Measurements from ENCODE around the gene LPP.

Gene LPP

GRCh38 chr3:188465311-188465710 lies 311.4 kb downstream of the LPP start:
- DNase-seq = no peak

DNA sequence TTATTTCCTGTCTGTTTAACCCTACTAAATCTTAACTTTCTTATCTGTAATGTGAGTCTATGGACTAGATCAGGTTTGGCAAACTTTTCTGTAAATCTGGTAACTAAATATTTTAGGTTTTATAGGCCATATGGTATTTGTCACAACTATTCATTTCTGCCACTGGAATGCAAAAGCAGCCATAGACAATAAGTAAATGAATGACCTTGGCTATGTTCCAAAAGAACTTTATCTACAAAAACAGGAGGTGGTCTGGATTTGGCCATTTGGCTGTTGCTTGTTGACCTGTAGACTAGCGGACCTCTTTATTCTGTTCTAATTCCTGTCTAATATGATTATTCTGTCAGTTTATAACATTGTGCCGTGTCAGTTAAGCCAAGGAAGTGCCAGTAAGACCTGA lies 314.2 kb downstream of the LPP start:
- DNase-seq = no peak

GRCh38 chr3:188468662-188469061 lies 314.7 kb downstream of the LPP start:
- peak; percentile 12 for DNase-seq

- no peak for DNase-seq
Measured at GRCh38 chr3:188469228-188469885, 315.4 kb downstream of the LPP start.

DNA sequence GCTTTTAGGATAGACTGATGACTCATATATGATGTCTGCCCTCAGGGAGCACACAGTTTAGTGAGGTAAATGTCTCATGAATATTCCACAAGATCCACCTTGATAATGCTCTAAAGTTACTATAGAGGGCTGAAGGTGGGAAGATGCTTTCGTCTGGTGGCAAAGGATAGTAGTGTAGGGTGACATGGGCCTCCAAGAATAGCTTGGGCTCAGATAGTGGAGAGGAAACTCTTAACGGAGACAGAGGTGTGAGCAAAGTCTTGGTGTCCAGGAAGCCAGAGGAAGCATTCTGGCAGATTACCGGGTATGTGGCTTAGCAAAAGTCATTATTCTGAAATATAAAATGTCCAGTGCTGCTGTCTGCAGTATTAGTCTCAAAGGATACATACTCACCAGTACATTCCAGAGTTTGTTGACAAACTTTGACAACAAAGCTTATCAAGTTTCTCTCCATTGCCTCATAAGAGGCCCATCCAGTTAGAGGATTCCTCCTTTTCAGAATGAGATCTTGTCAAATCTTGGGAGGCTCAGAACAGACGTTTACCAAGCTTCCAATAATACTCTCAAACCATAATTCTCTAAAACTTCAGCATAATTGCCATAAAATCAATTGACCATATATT lies 316.7 kb downstream of the LPP start:
- DNase-seq = no peak

- no peak for DNase-seq
Measured at GRCh38 chr3:188471723-188472122, 317.8 kb downstream of the LPP start.

DNA sequence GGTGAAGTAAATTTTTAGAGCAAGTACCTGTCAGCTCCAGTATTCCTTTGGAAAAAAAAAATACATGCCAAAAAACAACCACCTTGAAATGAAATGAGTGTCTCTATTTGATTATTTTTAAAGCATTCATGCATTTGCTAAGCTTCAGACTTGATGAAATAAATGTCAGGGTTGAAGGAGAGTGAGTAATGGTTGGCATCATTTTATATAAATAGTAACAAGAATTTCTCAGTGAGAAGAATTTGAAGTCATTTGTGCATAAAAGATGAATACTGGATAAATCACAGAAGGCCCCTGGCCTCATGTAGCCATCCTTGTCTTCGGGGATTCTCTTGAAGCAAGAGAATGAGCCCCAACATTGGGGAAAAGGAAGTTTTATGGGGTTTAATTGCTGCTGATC lies 318.4 kb downstream of the LPP start:
- DNase-seq = no peak

- no peak for DNase-seq
Measured at GRCh38 chr3:188473045-188473444, 319.1 kb downstream of the LPP start.

DNA sequence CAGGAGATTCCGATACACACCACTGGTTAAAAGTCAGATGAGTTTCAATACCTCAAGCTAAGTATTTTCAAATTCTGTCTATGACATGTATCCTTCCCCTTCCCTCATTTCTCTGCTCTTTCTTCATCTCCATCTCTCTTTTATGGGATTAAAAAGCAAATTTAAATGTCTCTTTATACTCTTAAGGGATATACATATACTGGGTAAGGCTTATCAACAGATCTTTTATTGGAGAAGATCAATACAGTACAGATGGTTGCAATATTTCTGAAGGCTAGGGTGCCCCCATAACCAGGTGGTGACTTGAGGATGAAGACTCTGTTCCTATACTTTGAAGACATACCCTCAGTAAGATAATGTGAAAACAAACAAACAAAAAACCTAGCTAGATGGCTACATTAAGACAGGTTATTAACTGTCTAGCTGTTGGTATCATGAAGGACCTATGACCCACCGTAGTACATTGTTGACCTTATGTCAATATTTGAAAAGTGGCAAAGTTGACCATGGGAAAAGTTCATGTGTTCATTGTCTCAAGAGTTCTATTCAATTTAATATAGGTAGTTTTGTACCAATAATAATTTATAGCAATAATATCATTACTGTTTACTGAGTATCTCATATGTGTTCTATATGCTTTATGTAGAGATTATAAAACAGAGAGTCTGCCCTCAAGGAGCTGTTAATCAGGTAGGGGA lies 319.8 kb downstream of the LPP start:
- DNase-seq = no peak

- no peak for DNase-seq
Measured at GRCh38 chr3:188476935-188477334, 323.0 kb downstream of the LPP start.

GRCh38 chr3:188480011-188480410 lies 326.1 kb downstream of the LPP start:
- DNase-seq = no peak

DNA sequence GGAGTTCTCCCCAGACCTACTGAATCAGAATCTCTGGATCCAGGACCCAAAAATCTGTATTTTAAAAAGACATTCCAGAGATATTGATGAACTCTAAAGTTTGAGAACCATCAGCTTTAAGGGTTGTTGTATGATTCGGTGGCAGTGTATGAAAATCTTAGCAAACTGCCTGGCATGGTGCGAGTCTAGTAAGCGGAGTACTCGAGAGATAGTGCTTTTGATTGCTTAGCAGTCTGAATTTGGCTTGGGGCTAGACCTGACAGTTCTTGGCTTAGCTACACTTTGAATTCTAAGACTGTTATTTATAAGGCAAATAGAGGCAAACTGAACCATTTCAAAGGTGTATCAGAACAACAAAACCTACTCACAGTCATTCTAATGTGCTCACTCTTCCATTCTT lies 329.0 kb downstream of the LPP start:
- DNase-seq = no peak

GRCh38 chr3:188486126-188486525 lies 332.2 kb downstream of the LPP start:
- no peak for DNase-seq

DNA sequence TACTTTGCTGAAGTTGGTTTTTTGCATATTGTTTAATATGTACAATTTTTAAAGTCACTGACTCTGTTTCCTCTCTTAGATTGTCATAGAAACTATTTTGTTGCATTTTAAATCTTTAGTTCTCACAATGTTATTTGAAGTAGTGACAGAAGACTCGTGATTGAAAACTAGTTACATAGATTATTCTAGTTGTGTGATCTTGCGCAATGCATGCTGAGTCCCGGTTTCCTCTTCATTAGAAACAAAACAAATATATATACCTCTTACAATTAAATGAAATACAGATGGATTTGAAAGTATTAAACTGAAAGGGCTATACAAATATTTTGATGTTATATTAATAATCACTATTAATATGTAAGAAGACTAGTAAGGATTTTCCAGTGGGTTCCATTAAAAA lies 333.0 kb downstream of the LPP start:
- no peak for DNase-seq

GRCh38 chr3:188487652-188488051 lies 333.7 kb downstream of the LPP start:
- no peak for DNase-seq

- no peak for DNase-seq
Measured at GRCh38 chr3:188488801-188489200, 334.8 kb downstream of the LPP start.

DNA sequence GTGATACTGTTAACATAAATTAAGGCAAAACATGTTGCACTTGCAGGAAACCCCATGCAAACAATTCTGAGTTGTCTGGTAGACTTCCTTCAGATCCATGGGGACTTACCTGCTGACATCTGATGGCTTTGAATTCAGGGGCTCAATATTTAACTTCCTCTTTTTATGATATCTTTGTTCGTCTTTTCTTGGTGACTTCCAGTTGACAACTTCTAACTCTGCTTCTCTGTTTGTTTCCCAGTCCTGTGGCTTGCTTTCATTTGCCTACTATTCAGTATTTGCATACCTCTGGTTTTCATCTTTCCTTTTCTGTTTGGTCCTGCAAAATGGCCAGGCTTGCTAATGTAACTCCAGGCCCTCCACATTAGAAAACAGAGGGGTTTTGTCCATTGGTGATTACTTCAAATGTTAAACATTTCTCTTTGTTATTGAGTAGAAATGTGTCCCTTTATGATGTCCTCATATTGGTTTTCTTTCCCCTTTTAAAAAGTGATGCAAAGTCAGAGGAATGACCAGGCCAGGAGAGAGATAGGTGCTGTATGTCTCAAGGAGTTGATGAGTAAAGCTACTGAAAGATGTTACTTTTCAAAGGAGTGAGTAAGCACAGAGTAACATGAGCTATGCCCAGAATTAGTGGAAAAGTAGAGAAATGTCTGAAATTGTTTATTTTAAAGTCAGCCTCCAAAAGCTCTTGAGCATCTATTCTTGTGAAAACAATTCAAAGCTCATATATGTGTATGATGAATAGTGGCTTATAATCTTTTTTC lies 335.9 kb downstream of the LPP start:
- no peak for DNase-seq

DNA sequence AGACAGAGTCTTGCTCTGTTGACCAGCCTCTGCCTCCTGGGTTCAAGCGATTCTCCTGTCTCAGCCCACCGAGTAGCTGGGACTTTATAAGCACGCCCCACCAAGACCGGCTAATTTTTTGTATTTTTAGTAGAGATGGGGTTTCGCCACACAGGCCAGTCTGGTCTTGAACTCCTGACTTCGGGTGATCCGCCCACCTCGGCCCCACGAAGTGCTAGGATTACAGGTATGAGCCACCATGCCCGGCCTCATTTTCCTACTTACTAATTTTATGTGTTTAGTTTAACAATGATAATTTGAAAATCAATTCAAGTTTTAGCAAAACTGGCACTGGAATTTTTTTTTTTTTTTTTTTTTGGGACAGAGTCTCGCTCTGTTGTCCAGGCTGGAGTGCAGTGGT lies 336.5 kb downstream of the LPP start:
- no peak for DNase-seq

DNA sequence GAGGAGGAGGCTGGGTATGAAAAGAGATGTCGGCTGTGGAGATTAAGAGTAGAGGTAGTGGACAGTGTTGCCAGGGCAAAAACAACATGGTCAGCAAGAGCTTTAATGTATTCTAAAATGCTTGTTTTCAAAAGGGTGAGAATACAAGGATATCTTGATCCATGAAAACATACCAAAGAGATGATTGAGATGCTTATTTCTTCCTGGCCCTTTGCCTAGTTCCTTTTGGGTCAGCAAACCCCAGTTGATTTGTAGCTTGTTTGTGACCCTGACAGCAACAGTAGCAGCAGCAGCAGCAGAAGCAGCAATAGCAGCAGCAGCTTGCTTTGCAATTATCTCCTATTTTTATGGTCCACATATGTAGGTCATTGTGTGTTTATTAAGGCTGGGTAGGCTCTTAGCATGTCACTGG lies 337.3 kb downstream of the LPP start:
- no peak for DNase-seq

DNA sequence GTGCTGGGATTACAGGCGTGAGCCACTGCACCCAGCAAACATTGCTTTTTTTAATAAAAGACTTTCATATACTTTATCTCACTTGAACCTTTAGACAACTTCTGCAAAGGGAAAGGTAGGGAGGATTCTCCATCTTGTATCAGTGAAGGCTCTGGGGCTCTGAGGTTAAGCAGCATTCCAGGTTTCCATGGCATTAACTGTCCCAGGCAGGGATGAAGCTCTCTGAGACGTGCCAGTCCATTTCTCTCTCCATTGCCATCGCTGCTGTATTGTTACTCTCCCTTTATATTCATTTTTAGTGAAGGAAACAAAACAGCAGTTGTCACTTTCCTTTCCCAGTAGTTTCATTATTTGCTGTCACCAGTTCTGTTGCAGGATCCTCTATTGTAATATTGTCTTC lies 342.4 kb downstream of the LPP start:
- DNase-seq = no peak

- no peak for DNase-seq
Measured at GRCh38 chr3:188497021-188497420, 343.1 kb downstream of the LPP start.

- no peak for DNase-seq
Measured at GRCh38 chr3:188503647-188504046, 349.7 kb downstream of the LPP start.

GRCh38 chr3:188505151-188505550 lies 351.2 kb downstream of the LPP start:
- DNase-seq = no peak

DNA sequence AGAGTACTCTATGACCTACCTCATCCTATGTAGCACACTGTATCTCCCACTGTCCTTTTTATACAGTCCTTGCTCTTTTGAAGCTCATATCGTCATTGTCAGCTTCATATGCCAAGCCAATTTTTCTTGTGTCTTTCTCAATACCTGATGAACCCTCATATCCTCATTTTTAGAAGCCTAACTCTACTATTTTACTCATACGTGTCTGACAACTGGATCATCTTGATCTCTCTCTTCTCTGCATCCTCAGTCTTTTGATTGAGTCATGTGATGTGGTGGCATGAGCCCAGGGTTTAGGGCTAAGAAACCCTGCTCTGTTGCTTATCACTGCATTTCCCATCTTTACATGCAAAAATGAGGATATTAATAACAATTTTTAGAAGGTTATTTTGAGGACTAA lies 352.0 kb downstream of the LPP start:
- DNase-seq = no peak
